Parathyroid adenoma (tissue), 2 donors: ENCODE results near the gene C11orf16.

ENCODE experiments used
- H2AFZ ChIP-seq: fragments of 300-600 bp; sonication (generic); one replicate; pipeline ENCODE4 v1.7.0; 2017; ENCODE audit warnings: antibody characterized with exemption, mild to moderate bottlenecking
- H3K27ac ChIP-seq: fragments of 300-600 bp; sonication (generic); one replicate; pipeline ENCODE4 v1.7.0; 2017
- H3K27me3 ChIP-seq: fragments of 300-600 bp; sonication (generic); one replicate; pipeline ENCODE4 v1.7.0; 2017; ENCODE audit warnings: low read length; ENCODE audit not compliant: control insufficient read depth, insufficient read depth
- H3K36me3 ChIP-seq: fragments of 300-600 bp; sonication (generic); one replicate; pipeline ENCODE4 v1.7.0; 2017; ENCODE audit warnings: low read length; ENCODE audit not compliant: control insufficient read depth, insufficient read depth
- H3K4me1 ChIP-seq: fragments of 300-600 bp; sonication (generic); one replicate; pipeline ENCODE4 v1.7.0; 2017; ENCODE audit warnings: control low read depth
- H3K4me2 ChIP-seq: fragments of 300-600 bp; sonication (generic); one replicate; pipeline ENCODE4 v1.7.0; 2017; ENCODE audit warnings: low read length
- H3K4me3 ChIP-seq: fragments of 300-600 bp; sonication (generic); one replicate; pipeline ENCODE4 v1.7.0; 2017; ENCODE audit warnings: low read depth, low read length
- H3K79me2 ChIP-seq: fragments of 300-600 bp; sonication (generic); one replicate; pipeline ENCODE4 v1.7.0; 2017; ENCODE audit warnings: control low read depth
- H3K9ac ChIP-seq: fragments of 300-600 bp; sonication (generic); one replicate; pipeline ENCODE4 v1.7.0; 2017; ENCODE audit warnings: mild to moderate bottlenecking
- H3K9me3 ChIP-seq: fragments of 300-600 bp; sonication (generic); one replicate; pipeline ENCODE4 v1.7.0; 2017; ENCODE audit warnings: low read length; ENCODE audit not compliant: control insufficient read depth
- TF ChIP-seq, protein P1 (sequence below): fragments of 300-600 bp; sonication (generic); IDR thresholded peaks from one replicate; pipeline ENCODE4 v1.7.0; 2017; ENCODE audit warnings: antibody characterized with exemption, mild to moderate bottlenecking
- donor health status: primary hyperparathyroidism.

C11orf16 gene

DNA sequence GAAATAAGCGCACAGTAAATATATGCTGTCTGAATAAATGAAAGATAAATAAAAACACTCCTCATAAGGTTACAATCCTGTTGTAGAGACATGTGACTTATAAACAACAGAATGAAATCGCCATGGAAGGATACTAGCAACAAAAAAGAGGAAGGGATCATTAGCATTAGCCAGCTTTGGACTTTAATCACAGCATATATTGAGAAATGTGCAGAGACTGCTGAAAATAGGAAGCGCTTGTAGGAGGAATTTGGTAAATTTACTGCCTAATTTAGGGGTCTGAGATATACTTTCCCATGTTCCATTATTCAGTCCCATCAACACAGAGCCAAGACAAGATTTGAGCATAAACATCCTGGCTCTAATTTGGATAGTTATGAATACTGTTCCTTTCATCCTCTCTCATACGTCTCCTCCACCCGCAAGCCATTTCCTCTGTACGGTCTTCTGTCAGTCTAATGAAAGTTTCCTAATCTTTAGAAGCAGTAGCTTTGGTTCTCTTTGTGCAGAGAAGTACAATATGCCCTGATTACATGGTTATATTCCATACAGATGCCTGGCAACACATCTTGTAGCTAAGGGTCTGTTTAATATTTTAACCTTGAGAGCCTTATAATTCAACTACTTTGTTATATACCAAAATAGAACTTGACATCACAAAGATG is 58.9 kb downstream of the C11orf16 start:
- TF ChIP-seq, protein P1, sequence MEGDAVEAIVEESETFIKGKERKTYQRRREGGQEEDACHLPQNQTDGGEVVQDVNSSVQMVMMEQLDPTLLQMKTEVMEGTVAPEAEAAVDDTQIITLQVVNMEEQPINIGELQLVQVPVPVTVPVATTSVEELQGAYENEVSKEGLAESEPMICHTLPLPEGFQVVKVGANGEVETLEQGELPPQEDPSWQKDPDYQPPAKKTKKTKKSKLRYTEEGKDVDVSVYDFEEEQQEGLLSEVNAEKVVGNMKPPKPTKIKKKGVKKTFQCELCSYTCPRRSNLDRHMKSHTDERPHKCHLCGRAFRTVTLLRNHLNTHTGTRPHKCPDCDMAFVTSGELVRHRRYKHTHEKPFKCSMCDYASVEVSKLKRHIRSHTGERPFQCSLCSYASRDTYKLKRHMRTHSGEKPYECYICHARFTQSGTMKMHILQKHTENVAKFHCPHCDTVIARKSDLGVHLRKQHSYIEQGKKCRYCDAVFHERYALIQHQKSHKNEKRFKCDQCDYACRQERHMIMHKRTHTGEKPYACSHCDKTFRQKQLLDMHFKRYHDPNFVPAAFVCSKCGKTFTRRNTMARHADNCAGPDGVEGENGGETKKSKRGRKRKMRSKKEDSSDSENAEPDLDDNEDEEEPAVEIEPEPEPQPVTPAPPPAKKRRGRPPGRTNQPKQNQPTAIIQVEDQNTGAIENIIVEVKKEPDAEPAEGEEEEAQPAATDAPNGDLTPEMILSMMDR: no peak
- H3K4me1 ChIP-seq: no peaks in the 10 kb centered on the region
- H3K27ac ChIP-seq: no peak overlapping the region
- no peak overlapping the region for H3K4me3 ChIP-seq
- no peaks in the 10 kb centered on the region for H3K9me3 ChIP-seq
- H3K79me2 ChIP-seq: no peaks in the 10 kb centered on the region
- H3K27me3 ChIP-seq: no peaks in the 10 kb centered on the region
- H3K36me3 ChIP-seq: no peaks in the 10 kb centered on the region
- H3K4me2 ChIP-seq: no peak overlapping the region
- H2AFZ ChIP-seq: no peak overlapping the region
- H3K9ac ChIP-seq: no peak overlapping the region

DNA sequence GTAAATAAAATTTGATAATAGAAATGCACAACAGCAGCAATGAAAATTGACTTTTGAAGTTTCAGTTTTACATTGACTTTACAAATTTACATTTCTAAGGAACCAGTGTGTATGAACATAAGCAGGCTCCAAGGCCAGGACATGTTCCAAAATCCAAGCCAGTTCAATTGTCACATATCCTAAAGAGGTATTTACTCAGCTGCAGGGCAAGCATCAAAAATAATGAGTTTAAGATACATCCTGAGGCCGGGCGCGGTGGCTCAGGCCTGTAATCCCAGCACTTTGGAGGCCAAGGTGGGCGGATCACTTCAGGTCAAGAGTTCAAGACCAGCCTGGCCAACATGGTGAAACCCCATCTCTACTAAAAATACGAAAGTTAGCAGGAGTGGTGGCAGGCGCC is 60.8 kb downstream of the C11orf16 start:
- Histone ChIP-seq H2AFZ (no peak overlapping the region), H3K79me2 (no peaks in the 10 kb centered on the region), H3K9ac (no peak overlapping the region), H3K27me3 (no peaks in the 10 kb centered on the region), H3K36me3 (no peaks in the 10 kb centered on the region), H3K4me1 (no peaks in the 10 kb centered on the region), H3K4me2 (no peak overlapping the region), H3K4me3 (no peak overlapping the region), H3K9me3 (no peaks in the 10 kb centered on the region), H3K27ac (no peak overlapping the region)
- TF ChIP-seq, protein P1: no peak

DNA sequence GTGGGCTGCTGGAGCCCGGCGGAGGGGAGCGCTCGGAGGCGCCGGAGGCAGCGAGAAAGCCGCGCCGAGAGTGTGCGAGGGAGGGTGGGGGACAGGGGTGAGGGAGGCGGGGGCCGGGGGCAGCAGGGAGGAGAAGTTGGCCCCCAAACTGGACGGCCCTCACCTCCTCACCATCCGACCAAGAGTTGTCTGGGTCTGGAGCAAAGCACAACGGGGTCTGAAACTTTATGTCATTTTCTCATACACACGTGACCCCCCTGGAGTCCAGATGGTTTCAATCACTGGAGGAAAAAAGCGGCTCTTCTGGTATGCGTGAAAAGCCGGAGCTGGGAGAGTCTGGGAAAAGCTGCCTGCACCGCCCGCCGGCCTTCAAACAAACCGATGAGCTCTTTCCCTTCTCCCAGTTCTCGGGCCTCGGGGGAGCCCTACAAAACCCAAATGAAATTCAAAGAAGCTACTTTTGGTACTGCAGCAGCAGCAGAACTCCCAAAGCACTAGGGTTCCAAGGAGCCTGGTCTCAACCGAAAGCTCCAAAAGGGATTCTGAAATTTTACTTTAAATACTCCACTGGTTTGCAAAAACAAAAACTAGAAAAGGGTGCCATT is 61.5 kb downstream of the C11orf16 start:
- Histone ChIP-seq H3K9me3 (no peaks in the 10 kb centered on the region), H3K9ac (no peak overlapping the region), H2AFZ (peak overlapping the region; percentile 81), H3K27me3 (no peaks in the 10 kb centered on the region), H3K79me2 (no peaks in the 10 kb centered on the region), H3K27ac (no peak overlapping the region), H3K4me1 (no peaks in the 10 kb centered on the region), H3K4me3 (peak overlapping the region; percentile 47), H3K36me3 (no peaks in the 10 kb centered on the region), H3K4me2 (peak overlapping the region; percentile 51)
- TF ChIP-seq, protein P1: no peak

DNA sequence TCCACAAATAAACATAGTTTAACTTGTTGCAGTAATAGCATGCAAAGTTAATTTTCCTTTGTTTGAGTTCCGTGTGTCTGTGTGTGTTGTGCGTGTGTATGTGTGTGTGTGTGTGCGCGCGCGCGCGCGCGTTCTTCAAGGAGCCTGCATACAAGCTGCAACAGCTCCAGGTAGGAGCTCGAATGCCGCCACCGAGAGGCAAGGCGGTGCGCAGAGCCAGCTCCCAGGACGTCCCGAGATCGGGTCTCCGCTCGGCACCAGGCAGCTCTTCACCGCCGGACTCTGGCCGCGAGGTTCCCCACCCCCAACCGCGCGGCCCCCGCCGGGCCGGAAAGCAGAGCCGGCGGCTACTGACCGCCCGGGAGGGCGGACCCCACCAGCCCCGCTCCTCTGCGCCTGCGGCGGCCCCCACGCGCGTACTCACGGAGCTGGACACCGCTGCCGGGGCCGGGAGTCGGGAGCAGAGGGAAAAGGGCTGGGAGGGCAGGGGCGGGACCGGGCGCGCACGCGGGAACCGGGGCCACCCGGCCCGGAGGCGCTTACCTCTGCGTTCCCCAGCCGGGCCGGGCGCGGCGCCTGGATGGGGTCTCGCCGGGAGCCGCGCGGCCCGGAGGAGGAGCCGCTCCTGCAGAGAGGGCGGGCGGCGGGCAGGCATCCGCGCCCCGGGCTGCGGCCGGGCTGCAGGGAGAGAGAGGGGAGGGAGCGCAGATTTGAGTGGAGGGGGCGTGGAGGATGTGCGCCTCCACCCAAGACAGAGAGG is 62.2 kb downstream of the C11orf16 start:
- Histone ChIP-seq H3K9ac (no peak overlapping the region), H3K4me2 (peak overlapping the region; percentile 57), H3K4me1 (no peaks in the 10 kb centered on the region), H3K79me2 (no peaks in the 10 kb centered on the region), H3K36me3 (no peaks in the 10 kb centered on the region), H3K27me3 (no peaks in the 10 kb centered on the region), H3K27ac (no peak overlapping the region), H3K4me3 (peak overlapping the region; percentile 60), H2AFZ (peak overlapping the region; percentile 81), H3K9me3 (no peaks in the 10 kb centered on the region)
- TF ChIP-seq, protein P1: no peak
